HL-60/S4 treated with retinoic acid at 250 ng/mL for 4 days and 3 days (cell line): ENCODE data around the gene DNMT3B.
"Not testable (repeated sequence)": the region's sequence is repeated elsewhere in the genome, so short reads cannot be mapped to it uniquely, and the experiment has no call there.

Source experiments
- in situ Hi-C: fragments of 300-500 bp; cut with MboI; formaldehyde crosslinking; loops from 2 replicates; pipeline ENCODE4 v1.7.0; 2022; ENCODE audit warnings: low sequenced_read_pairs

Gene DNMT3B

GRCh38 chr20:32761831-32762753 is at the start of gene DNMT3B:
DNMT3B (plus strand) TSS chr20:32762385; CDS start chr20:32780324, 17,939 bp downstream.
- in situ Hi-C loops = no loop called here

- in situ Hi-C loops = no loop called here
Observed at GRCh38 chr20:32718749-32719348, 43.3 kb upstream of the DNMT3B start.

DNA sequence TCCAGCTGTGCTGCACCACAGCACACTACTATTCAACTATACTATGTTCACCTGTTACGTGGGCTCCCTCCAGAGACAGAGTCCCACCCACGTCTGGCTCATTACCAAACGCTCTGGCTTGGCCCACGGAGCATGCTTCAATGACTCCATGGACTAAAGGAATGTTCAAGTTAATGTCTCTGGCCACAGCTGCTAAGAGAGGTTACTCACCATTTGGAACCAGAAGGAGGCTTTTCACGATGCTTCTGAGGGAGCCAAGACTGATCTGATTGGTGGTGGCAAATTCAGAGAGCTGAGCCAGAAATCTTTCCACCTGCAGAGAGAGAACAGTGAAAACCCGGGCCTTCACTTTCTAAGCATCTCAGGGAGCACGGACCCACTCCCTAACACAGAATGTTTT is 34.5 kb upstream of the DNMT3B start:
- in situ Hi-C loops = no loop called here

DNA sequence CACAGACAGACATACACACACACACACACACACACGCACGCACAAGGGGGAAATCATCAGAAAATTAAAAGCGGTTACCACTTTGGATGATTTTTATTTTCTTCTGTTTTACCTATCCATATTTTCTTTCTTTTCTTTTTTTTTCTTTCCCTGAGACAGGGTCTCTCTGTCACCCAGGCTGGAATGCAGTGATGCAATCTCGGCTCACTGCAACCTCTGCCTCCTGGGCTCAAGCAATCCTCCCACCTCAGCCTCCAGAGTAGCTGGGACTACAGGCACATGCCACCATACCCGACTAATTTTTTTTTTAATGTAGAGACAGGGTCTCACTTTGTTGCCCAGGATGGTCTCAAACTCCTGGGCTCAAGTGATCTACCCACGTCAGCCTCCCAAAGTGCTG is 33.8 kb upstream of the DNMT3B start:
- in situ Hi-C loops = not testable (repeated sequence)

DNA sequence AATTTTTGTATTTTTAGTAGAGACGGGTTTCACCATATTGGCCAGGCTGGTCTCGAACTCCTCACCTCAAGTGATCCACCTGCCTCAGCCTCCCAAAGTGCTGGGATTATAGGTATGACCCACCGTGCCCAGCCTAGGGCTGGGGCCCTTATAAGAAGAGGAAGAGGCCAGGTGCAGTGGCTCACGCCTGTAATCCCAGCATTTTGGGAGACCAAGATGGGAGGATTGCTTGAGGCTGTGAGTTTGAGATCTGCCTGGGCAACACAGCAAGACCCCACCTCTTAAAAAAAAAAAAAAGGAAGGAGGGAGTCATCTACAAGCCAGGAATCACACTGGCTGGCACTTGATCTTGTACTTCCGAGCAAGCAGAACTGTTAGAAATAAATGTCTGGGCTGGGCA is 32.9 kb upstream of the DNMT3B start:
- in situ Hi-C loops = not testable (repeated sequence)

GRCh38 chr20:32731882-32732266 is 30.3 kb upstream of the DNMT3B start:
- in situ Hi-C loops = no loop called here

GRCh38 chr20:32737371-32738223 is 24.6 kb upstream of the DNMT3B start:
- in situ Hi-C loops = no loop called here

GRCh38 chr20:32741151-32741550 is 21.0 kb upstream of the DNMT3B start:
- in situ Hi-C loops = no loop called here

DNA sequence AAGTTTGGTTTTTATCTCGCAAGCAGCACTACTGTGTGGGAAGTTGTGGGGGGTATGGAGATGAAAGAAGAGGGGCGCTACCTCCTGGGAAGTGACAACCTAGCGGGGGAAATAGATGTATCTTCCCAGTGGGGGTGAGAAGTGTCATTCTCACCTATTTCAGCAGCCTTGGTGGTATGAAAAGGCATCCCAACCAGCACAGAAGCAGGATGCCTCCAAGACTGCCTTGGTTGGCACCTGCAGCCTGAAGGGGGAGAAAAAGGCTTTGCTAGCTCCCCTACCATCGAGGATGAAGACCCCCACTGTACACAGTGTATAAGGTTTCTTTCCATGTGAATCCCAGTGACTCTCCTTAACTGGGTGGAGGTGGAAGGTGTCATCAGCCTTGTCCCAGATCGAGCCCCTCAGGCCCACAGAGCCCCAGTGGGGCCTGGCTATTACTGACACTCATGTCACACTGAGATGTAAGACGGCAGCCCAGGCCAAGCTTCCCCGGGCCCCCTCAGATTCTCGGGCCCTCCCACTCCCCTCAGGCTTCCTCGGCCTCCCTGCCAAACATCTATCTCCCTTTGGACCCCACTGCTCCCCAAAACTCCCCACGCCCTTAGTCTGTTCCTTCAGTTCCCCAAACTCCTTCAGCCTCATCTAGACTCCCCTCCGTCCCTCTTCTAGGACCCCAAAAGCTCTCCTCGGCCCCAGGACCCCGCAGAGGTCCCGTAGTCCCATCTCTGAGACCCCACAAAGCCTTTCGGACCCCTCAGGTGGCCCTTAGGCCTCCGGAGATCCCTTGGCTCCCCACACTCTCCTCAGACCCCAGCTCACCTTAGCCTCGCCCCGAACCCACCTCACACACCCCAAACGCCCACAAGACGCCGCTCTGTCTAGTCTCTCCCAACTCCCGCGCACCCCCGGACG is 19.6 kb upstream of the DNMT3B start:
- in situ Hi-C loops = no loop called here

DNA sequence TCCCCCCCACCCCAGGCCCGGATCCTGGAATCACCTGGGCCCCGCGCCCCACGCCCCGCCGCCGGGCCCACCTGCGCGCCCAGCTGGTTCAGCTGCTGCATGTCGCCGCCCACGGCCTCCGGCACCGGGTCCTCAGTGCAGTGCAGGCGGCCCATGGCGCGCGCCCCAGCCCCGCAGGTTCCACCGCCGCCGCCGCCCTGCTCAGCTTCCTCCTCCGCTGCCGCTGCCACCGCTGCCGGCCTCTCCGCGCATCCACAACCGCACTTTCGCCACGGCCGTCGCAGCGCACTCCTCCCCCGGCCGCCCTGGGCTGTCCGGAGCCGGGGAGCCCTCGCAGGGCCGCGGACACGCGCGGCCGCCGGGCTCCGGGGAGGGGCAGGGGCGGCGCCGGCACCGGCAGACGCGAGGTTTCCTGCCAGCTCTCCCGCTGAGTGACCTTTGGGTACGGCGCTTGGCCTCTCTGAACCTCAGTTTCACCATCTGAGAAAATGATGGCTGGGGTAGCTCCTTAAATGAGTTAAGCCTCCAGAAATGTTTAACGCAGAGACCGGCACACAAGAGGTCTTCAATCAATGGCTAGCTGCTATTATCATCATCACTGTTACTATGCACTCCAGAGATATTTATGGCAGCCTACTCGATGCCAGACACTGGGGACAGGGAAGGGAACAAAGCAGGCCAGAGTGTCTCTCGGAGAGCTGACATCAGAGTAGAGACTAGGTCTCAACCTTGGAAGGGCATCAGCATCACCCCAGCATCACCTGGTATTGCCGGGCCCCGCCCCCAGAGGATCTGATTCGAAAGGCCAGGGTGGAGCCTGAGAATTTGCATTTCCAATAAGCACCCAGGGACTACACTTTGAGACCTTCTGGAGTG is 18.7 kb upstream of the DNMT3B start, which contains the start of gene COMMD7:
Gene COMMD7, minus strand, starts transcription at position 231 of the 876 bp plus-strand sequence. Its CDS starts 76 bp downstream, at position 155.
- in situ Hi-C loops = no loop called here

- in situ Hi-C loops = no loop called here
Observed at GRCh38 chr20:32749914-32750637, 12.1 kb upstream of the DNMT3B start.

DNA sequence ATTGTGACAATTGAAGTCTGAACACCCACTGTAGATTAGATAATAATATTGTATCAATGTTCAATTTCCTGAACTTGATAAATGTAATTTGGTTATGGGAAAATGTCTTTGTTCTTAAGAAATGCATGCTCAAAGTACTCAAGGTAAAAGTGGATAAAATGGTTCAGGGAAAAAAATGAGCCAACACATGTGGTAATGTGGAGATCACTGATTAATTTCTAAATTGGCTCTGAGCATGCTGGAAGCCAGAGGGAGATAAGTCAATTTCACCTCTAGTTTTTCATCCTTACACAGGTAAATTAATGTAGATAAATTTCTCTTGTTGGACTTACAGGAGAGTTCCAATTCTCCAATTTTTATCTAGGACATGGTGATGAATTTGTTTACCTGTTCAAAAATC is 10.9 kb upstream of the DNMT3B start:
- in situ Hi-C loops = no loop called here

GRCh38 chr20:32751702-32752457 is 10.3 kb upstream of the DNMT3B start:
- in situ Hi-C loops = no loop called here

DNA sequence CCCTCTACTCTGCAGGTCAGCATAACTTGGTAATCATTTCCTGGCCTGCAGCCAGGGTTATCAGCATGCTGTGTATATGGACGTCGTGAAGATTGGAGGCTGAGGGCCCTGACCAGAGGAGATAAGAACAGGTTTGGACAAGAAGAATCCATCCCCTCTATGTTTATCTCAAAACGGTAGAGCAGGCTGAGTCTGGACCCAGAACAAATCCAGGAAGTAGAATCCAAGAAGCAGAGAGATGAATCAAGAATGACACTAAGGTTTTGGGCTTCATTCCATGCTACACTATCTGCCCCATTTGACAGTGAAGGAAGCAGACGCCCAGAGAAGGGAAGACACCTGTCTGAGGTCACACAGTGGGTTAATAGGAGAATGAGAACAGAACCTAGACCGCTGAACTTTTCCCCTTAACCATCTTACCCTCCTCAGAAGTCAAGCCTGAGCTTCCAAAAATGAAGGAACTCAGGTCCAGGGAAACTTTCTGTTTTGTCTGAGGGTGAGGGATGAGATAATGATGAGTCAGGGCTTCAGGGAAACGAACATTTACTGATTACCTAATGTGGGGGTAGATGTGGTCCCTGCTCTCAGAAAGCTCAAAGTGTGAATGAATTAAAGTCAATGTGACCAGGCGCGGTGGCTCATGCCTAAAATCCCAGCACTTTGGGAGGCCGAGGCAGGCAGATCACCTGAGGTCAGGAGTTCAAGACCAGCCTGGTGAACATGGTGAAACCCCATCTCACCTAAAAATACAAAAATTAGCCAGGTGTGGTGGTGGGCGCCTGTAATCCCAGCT is 9.5 kb upstream of the DNMT3B start:
- in situ Hi-C loops = no loop called here

DNA sequence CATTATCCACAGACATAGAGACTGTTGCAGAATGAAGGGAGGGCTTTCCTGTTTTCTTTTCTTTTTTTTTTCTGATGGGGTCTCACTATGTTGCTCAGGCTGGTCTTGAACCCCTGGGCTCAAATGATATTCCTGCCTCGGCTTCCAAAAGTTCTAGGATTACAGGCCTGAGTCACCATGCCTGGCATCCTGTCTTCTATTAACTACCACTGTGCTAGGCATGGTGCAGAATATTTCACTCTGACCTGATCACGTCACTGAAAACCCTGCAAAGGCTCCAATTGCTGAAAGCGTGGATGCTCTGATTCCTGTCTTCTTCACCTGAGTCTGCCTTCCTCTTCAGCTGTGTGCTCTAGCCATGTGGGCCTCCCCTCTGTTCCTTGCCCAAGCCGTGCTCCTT is 8.5 kb upstream of the DNMT3B start:
- in situ Hi-C loops = no loop called here

DNA sequence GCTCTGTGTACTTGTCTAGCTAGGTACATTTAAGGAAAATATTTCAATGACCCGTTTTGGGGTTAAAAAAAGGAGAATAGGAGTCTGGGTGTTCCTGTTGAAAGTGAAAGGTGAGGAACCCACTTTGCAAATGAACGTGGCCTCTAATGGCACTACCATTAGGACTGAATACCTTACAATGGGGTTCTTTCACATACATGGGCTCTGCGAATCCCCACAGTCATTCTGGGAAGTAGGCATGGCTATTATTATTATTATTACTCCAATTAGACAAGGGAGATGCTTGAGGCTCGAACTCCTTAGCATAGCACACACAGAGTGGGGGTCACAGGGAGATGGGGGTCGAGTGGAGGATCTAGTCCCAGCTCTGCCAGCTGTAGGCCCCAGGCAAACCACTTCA is 6.0 kb upstream of the DNMT3B start:
- in situ Hi-C loops = no loop called here

DNA sequence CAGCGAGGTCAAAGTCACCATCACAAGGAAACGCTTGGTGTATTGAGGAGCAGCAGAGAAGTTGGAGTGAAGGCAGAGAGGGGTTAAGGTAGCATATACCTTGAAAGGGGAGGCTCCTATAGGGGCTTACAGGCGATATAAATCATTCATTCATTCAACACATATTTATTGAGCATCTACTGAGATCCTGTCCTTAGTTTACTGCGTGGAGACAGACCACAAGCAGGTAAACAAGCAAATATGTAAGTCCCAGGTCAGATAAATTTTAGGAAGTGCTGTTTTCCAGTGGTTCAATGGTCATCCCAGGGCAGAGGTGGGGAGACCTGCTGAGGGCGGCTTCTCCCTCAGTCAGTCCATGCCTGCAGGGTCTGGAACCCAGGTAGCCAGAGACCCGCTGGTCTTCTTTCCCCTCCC is 761 bp upstream of the DNMT3B start:
- in situ Hi-C loops = no loop called here
